ENCODE results near the gene WDR73.

DNA sequence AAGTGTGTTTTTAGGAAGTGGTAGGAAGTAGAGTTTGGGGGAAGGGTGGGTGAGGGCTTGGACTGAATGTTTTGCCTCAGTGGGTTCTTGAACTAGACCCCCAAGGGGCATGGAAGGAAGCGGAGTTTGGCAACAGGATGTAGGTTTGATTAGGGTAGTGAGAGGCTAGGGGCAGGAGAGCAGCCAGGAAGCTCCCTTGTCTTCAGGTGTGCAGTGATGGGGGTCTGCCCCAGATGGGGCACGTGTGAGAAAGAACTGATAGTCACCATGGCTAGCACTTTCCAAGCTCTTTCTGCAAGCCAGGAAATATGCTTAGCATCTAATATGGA is 48.6 kb downstream of the WDR73 start:
- TF ChIP-seq, protein P1, sequence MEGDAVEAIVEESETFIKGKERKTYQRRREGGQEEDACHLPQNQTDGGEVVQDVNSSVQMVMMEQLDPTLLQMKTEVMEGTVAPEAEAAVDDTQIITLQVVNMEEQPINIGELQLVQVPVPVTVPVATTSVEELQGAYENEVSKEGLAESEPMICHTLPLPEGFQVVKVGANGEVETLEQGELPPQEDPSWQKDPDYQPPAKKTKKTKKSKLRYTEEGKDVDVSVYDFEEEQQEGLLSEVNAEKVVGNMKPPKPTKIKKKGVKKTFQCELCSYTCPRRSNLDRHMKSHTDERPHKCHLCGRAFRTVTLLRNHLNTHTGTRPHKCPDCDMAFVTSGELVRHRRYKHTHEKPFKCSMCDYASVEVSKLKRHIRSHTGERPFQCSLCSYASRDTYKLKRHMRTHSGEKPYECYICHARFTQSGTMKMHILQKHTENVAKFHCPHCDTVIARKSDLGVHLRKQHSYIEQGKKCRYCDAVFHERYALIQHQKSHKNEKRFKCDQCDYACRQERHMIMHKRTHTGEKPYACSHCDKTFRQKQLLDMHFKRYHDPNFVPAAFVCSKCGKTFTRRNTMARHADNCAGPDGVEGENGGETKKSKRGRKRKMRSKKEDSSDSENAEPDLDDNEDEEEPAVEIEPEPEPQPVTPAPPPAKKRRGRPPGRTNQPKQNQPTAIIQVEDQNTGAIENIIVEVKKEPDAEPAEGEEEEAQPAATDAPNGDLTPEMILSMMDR (optimal IDR thresholded peaks at IDR 0.05 in 1 of 3, IDR thresholded peaks at IDR 0.05 in 1 of 3, conservative IDR thresholded peaks at IDR 0.05 in 1 of 3; ENCODE audit: extremely low read depth in 1 of 3, insufficient read depth in 2 of 3, low read length in 3 of 3) = no peak
- no peak for TF ChIP-seq EZH2 (IDR thresholded peaks at IDR 0.05; ENCODE audit: low read length)
